ENCODE results near the gene ZNF75A.

ZNF75A gene

GRCh38 chr16:3276679-3277078 lies 28.6 kb upstream of the ZNF75A start:
- TF ChIP-seq CTCF (IDR thresholded peaks at IDR 0.05; ENCODE audit: insufficient read depth, low read length, missing control alignments) = no peak
- ChIA-PET POLR2A (interaction anchor here (1.0 kb wide), 1 partner anchor 182 kb away, joined by 3 read pairs; no protein-coding TSS in a partner anchor), CTCF (interaction anchor here (0.6 to 5.7 kb wide), 4 partner anchors 10 to 228 kb away, joined by 3 to 47 read pairs (median 3); no protein-coding TSS in a partner anchor)

GRCh38 chr16:3281222-3281820 lies 24.0 kb upstream of the ZNF75A start:
- no peak overlapping the region for H3K4me3 ChIP-seq (ENCODE audit: low read depth, low read length)
- DNase-seq (ENCODE audit: low read depth, low spot score) = no peak
- POLR2A ChIA-PET = no interaction called here
- no peak for TF ChIP-seq CTCF (IDR thresholded peaks at IDR 0.05; ENCODE audit: insufficient read depth, low read length, missing control alignments)
- CTCF ChIA-PET = interaction anchor here (5.7 kb wide), 1 partner anchor 14 kb away, joined by 47 read pairs; no protein-coding TSS in a partner anchor

More at GRCh38 chr16:3276679-3277078, 28.6 kb upstream of the ZNF75A start:
- H3K4me3 ChIP-seq (ENCODE audit: low read depth, low read length) = no peak overlapping the region
- DNase-seq (ENCODE audit: low read depth, low spot score) = no peak

GRCh38 chr16:3282103-3282729 lies 23.1 kb upstream of the ZNF75A start:
- ChIA-PET POLR2A (interaction anchor here (0.7 to 1.9 kb wide), 10 partner anchors 9 to 305 kb away, joined by 3 to 11 read pairs (median 4); partner anchors contain the start of genes TIGD7, ZNF174, ZNF75A and ZSCAN32), CTCF (interaction anchor here (1.1 to 3.0 kb wide), 2 partner anchors 12 to 15 kb away, joined by 4 to 24 read pairs; no protein-coding TSS in a partner anchor)
- no peak for TF ChIP-seq CTCF (IDR thresholded peaks at IDR 0.05; ENCODE audit: insufficient read depth, low read length, missing control alignments)
- peak overlapping the region; percentile 92 for H3K4me3 ChIP-seq (ENCODE audit: low read depth, low read length)
- DNase-seq (ENCODE audit: low read depth, low spot score) = no peak

GRCh38 chr16:3282730-3283542 lies 22.4 kb upstream of the ZNF75A start, which contains the start of gene ZNF263:
TSS of gene ZNF263 (plus strand) at chr16:3283491. CDS start at chr16:3283819, 328 bp downstream.
- POLR2A ChIA-PET = interaction anchor here (0.7 to 1.9 kb wide), 11 partner anchors 8 to 305 kb away, joined by 3 to 11 read pairs (median 4); partner anchors contain the start of genes TIGD7, ZNF174, ZNF75A and ZSCAN32
- CTCF ChIA-PET = interaction anchor here (1.1 to 3.0 kb wide), 2 partner anchors 13 to 16 kb away, joined by 4 to 24 read pairs; no protein-coding TSS in a partner anchor
- H3K4me3 ChIP-seq (ENCODE audit: low read depth, low read length) = peak within 1 kb of the TSS; percentile 92
- peak; percentile 94 for DNase-seq (ENCODE audit: low read depth, low spot score)
- TF ChIP-seq CTCF (IDR thresholded peaks at IDR 0.05; ENCODE audit: insufficient read depth, low read length, missing control alignments) = no peak

GRCh38 chr16:3283543-3284447 lies 21.5 kb upstream of the ZNF75A start:
- peak overlapping the region; percentile 92 for H3K4me3 ChIP-seq (ENCODE audit: low read depth, low read length)
- no peak for TF ChIP-seq CTCF (IDR thresholded peaks at IDR 0.05; ENCODE audit: insufficient read depth, low read length, missing control alignments)
- DNase-seq (ENCODE audit: low read depth, low spot score) = no peak
- CTCF ChIA-PET = interaction anchor here (1.1 to 3.0 kb wide), 3 partner anchors 14 to 21 kb away, joined by 3 to 24 read pairs (median 4); no protein-coding TSS in a partner anchor
- POLR2A ChIA-PET = interaction anchor here (1.3 to 1.9 kb wide), 3 partner anchors 17 to 30 kb away, joined by 4 to 11 read pairs (median 10); partner anchors contain the start of genes TIGD7 and ZNF75A
